CD4-positive, alpha-beta T cell treated with Interferon gamma for 1 hour (primary cell): ENCODE measurements around the gene ARHGAP21.
"Not testable (repeated sequence)": the region's sequence is repeated elsewhere in the genome, so short reads cannot be mapped to it uniquely, and the experiment has no call there.

Source experiments
- DNase-seq: peaks from one replicate; pipeline ENCODE4 v3.0.0-alpha.2; 2020

The ARHGAP21 gene

GRCh38 chr10:24680647-24681524, 42.8 kb downstream of the ARHGAP21 start:
- DNase-seq, result no peak

GRCh38 chr10:24678757-24679156, 44.9 kb downstream of the ARHGAP21 start:
- DNase-seq, result no peak

- no peak for DNase-seq
Measured at GRCh38 chr10:24674892-24675632, 48.6 kb downstream of the ARHGAP21 start.

GRCh38 chr10:24670964-24671670, 52.6 kb downstream of the ARHGAP21 start:
- no peak for DNase-seq

DNA sequence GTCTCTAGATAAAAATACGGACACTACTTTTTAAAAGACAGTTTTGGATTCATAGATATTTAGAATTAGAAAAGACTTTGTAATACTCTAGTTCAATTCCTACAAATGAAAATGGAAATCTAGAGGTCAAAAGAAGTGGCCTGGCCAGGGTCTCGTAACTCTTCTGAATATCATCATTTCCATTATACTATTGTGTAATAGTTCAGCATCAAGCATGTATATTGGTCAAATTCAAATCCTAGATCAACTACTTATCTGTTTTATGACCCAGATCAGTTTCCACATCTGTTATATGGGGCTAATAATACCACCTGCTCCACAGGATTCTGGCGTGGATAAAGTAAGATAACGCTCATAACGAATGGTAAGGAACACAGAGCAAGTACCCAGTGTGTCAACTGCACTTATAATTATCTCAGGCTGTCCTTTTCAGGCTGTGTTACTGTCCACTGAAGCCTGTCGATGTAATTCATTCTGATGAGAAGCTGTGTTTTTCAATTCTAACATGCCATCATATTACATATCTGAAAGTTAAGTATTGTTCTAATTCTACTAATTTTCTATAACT, 54.3 kb downstream of the ARHGAP21 start:
- DNase-seq, result no peak

- no peak for DNase-seq
Measured at GRCh38 chr10:24668247-24668646, 55.4 kb downstream of the ARHGAP21 start.

DNA sequence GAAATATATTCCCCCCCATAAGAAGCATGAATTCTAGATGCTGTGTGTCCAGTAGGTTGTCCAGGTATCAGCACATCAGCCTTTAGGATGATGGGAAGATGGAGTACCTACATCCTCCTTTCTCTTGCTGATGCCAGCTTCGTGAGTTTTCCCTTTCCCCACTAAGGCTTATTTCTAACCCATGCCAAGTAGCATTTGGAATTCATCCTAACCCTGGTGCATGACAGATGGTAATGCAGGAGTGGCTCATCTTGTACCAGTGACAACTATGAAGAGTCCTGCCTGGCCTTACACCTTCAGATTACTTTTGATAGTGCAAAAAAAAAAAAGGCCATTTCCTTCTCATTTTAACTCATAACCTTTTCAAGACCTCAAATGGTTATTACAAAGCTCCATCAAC, 58.7 kb downstream of the ARHGAP21 start:
- DNase-seq, result no peak

DNA sequence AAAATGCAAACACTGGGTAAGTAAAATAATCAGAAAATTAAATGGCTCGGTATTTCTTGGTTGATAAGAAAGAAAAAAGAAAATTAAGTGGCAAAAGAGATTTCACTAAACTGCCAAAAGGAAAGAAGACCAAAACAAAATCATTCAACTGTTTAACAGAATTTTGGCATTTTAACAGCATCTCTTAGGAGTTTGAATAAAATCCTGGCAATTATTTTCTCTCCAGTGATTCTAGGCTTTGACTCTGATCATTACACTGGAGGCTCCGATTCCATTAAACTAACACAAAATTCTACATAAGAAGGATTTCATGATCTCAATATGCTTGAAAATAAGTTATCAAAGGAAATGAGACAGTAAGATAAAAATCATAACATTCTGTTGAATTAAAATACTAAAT, 62.3 kb downstream of the ARHGAP21 start:
- DNase-seq, result no peak

- DNase-seq, result not testable (repeated sequence)
Measured at GRCh38 chr10:24658319-24658718, 65.4 kb downstream of the ARHGAP21 start.

GRCh38 chr10:24656326-24656725, 67.4 kb downstream of the ARHGAP21 start:
- not testable (repeated sequence) for DNase-seq

- DNase-seq, result no peak
Measured at GRCh38 chr10:24652381-24652957, 71.2 kb downstream of the ARHGAP21 start.

DNA sequence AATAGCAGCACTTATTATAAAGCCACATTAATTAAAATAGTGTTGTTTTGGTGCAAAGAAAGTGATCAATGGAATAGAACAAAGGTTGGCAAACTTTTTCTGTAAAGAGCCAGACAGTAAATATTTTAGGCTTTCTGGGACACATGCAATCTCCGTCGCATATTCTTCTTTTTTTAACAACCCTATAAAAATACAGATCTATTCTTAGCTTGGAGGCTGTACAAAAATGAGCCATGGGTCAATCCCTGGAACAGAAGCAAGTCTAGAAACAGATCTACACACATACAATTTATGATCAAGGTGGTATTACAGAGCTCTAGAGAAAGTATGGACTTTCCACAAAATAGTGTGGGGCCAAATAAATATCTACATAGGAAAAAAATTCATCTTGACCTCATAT, 71.8 kb downstream of the ARHGAP21 start:
- DNase-seq, result no peak

- no peak for DNase-seq
Measured at GRCh38 chr10:24650669-24651391, 72.9 kb downstream of the ARHGAP21 start.

DNA sequence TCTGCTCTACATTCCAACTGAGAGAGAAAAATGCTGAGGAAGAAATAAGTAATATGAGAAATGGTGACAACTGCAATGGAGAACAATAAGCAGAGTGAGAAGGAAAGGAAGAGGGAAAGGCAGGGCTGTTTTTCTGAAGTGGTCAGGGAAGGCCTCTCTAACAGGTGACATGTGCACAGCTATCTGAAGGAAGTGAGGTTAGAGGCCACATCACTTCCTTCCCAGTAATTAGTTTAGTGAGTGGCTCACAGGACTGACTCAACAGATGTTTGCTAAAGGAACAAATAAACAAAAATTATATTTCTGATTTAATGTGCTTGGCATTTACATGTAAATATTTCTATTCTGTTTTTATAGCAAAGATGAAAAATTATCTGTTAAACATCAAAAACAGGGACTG, 77.9 kb downstream of the ARHGAP21 start:
- DNase-seq, result no peak

DNA sequence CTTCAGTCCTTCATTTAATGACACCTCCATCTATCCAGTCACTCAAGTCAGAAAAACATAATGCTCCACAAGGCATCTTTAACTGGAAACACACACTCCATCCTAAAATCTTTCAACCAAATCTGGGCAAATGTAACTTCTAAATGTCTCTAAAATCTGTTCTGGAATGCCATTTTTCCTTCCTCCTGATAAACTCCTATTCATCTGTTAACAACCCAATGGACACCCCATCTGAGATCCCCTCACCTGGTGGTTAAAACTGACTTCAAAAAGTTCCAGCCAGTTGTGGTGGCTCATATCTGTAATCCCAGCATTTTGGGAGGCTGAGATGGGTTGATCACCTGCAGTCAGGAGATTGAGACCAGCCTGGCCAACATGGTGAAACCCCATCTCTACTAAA, 78.7 kb downstream of the ARHGAP21 start:
- no peak for DNase-seq

- DNase-seq, result no peak
Measured at GRCh38 chr10:24643679-24644209, 79.9 kb downstream of the ARHGAP21 start.

GRCh38 chr10:24642921-24643678, 80.6 kb downstream of the ARHGAP21 start:
- no peak for DNase-seq

DNA sequence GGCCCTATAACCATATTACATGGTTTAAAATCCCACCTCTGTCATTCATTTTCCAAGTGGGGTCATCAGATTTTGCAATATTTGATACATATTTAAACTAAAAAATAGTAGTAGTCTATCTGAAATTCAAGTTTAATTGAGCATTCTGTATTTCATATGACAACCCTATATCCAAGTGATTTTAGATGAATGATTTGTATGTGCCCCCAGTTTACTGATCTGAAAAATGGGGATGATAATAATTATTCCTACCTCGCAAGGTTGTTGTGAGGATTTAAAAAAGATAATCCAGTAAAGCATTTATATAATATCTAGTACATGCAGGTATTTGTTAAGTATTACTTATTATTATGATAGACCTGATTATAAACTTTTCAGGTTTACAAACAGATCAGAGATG, 84.6 kb downstream of the ARHGAP21 start:
- no peak for DNase-seq

DNA sequence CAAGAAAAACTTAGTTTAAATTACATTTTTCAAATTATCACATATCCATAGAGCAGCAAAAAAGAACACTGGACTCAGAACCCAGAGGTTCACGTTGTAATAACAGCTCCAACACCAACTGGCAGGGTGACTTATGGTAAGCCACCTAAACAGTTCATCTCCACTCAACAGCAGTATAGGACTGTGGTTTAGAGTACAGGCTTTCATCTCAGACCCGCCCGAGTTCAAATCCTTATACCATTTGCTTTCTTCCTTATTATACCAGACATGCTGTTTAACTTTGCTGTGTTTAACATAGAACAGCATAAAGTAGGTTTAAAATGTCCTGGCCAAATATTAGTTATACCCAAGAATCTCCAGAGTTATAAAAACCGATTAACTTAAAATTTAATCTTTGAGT, 97.9 kb downstream of the ARHGAP21 start:
- DNase-seq, result no peak

- DNase-seq, result no peak
Measured at GRCh38 chr10:24623383-24623782, 100.3 kb downstream of the ARHGAP21 start.

GRCh38 chr10:24622781-24623301, 100.8 kb downstream of the ARHGAP21 start:
- no peak for DNase-seq
